ENCODE measurements around the gene ABCA13.

ABCA13 gene

GRCh38 chr7:48617993-48618392, 446.7 kb downstream of the ABCA13 start:
- Histone ChIP-seq H3K4me1 (ENCODE audit: control insufficient read depth, insufficient read depth, low read depth, low read length) (no peaks in the 10 kb centered on the region), H2BK15ac (ENCODE audit: low read depth, poor library complexity, severe bottlenecking) (no peak overlapping the region), H3K4ac (ENCODE audit: low read depth in 1 of 2, low read length in 2 of 2) (no peak overlapping the region), H3K4me2 (ENCODE audit: low read length, poor library complexity, severe bottlenecking) (no peak overlapping the region), H3K79me1 (replicated peaks; ENCODE audit: low read length, poor library complexity, severe bottlenecking) (no peaks in the 10 kb centered on the region), H3K27me3 (ENCODE audit: control insufficient read depth in 1 of 2, insufficient read depth in 1 of 2, low read length in 2 of 2) (no peaks in the 10 kb centered on the region), H2AK5ac (ENCODE audit: low read length, severe bottlenecking) (no peak overlapping the region), H4K91ac (ENCODE audit: low read length) (no peak overlapping the region), H3K23ac (ENCODE audit: low read length in 2 of 2) (no peak overlapping the region), H2BK5ac (ENCODE audit: low read depth, low read length, poor library complexity, severe bottlenecking) (no peak overlapping the region), H2AFZ (ENCODE audit: low read depth, low read length) (no peak overlapping the region), H4K8ac (ENCODE audit: low read length) (no peak overlapping the region), H3K18ac (ENCODE audit: low read depth in 1 of 2, low read length in 2 of 2) (no peak overlapping the region), H3K36me3 (ENCODE audit: control insufficient read depth in 1 of 2, insufficient read depth in 2 of 2, low read depth in 1 of 2, low read length in 2 of 2) (no peaks in the 10 kb centered on the region), H3K9ac (ENCODE audit: low read length) (no peak overlapping the region), H3K9me3 (ENCODE audit: control insufficient read depth, low read length) (no peaks in the 10 kb centered on the region), H2BK12ac (ENCODE audit: low read length in 2 of 2) (no peak overlapping the region), H3K4me3 (ENCODE audit: insufficient read depth in 1 of 2, low read depth in 1 of 2, low read length in 2 of 2) (no peak overlapping the region), H2BK120ac (ENCODE audit: low read depth, low read length) (no peak overlapping the region), H3K27ac (ENCODE audit: low read length, poor library complexity, severe bottlenecking) (no peak overlapping the region), H3K14ac (ENCODE audit: low read length in 2 of 2) (no peak overlapping the region)
- DNase-seq = no peak
- WGBS = 85% methylated on average over 2 of the region's 3 CpGs

GRCh38 chr7:48621076-48621475, 449.8 kb downstream of the ABCA13 start:
- Histone ChIP-seq H2BK15ac (ENCODE audit: low read depth, poor library complexity, severe bottlenecking) (no peak overlapping the region), H3K36me3 (ENCODE audit: control insufficient read depth in 1 of 2, insufficient read depth in 2 of 2, low read depth in 1 of 2, low read length in 2 of 2) (no peaks in the 10 kb centered on the region), H3K23ac (ENCODE audit: low read length in 2 of 2) (no peak overlapping the region), H3K4ac (ENCODE audit: low read depth in 1 of 2, low read length in 2 of 2) (no peak overlapping the region), H2BK12ac (ENCODE audit: low read length in 2 of 2) (no peak overlapping the region), H4K8ac (ENCODE audit: low read length) (no peak overlapping the region), H3K4me1 (ENCODE audit: control insufficient read depth, insufficient read depth, low read depth, low read length) (no peaks in the 10 kb centered on the region), H3K14ac (ENCODE audit: low read length in 2 of 2) (no peak overlapping the region), H3K27me3 (ENCODE audit: control insufficient read depth in 1 of 2, insufficient read depth in 1 of 2, low read length in 2 of 2) (no peaks in the 10 kb centered on the region), H3K18ac (ENCODE audit: low read depth in 1 of 2, low read length in 2 of 2) (no peak overlapping the region), H2BK120ac (ENCODE audit: low read depth, low read length) (no peak overlapping the region), H2AK5ac (ENCODE audit: low read length, severe bottlenecking) (no peak overlapping the region), H3K79me1 (replicated peaks; ENCODE audit: low read length, poor library complexity, severe bottlenecking) (no peaks in the 10 kb centered on the region), H3K4me2 (ENCODE audit: low read length, poor library complexity, severe bottlenecking) (no peak overlapping the region), H4K91ac (ENCODE audit: low read length) (no peak overlapping the region), H3K27ac (ENCODE audit: low read length, poor library complexity, severe bottlenecking) (no peak overlapping the region), H3K9me3 (ENCODE audit: control insufficient read depth, low read length) (no peaks in the 10 kb centered on the region), H2BK5ac (ENCODE audit: low read depth, low read length, poor library complexity, severe bottlenecking) (no peak overlapping the region), H3K4me3 (ENCODE audit: insufficient read depth in 1 of 2, low read depth in 1 of 2, low read length in 2 of 2) (no peak overlapping the region), H2AFZ (ENCODE audit: low read depth, low read length) (no peak overlapping the region), H3K9ac (ENCODE audit: low read length) (no peak overlapping the region)
- 62% methylated on average over 4 of the region's 4 CpGs for WGBS
- DNase-seq = no peak

GRCh38 chr7:48627164-48627563, 455.9 kb downstream of the ABCA13 start:
- Histone ChIP-seq H3K4me1 (ENCODE audit: control insufficient read depth, insufficient read depth, low read depth, low read length) (no peaks in the 10 kb centered on the region), H3K9me3 (ENCODE audit: control insufficient read depth, low read length) (no peaks in the 10 kb centered on the region), H2BK120ac (ENCODE audit: low read depth, low read length) (no peak overlapping the region), H4K91ac (ENCODE audit: low read length) (no peak overlapping the region), H3K27ac (ENCODE audit: low read length, poor library complexity, severe bottlenecking) (no peak overlapping the region), H2BK12ac (ENCODE audit: low read length in 2 of 2) (no peak overlapping the region), H2BK5ac (ENCODE audit: low read depth, low read length, poor library complexity, severe bottlenecking) (no peak overlapping the region), H3K9ac (ENCODE audit: low read length) (no peak overlapping the region), H2BK15ac (ENCODE audit: low read depth, poor library complexity, severe bottlenecking) (no peak overlapping the region), H3K79me1 (replicated peaks; ENCODE audit: low read length, poor library complexity, severe bottlenecking) (no peaks in the 10 kb centered on the region), H3K4me2 (ENCODE audit: low read length, poor library complexity, severe bottlenecking) (no peak overlapping the region), H3K18ac (ENCODE audit: low read depth in 1 of 2, low read length in 2 of 2) (no peak overlapping the region), H3K4ac (ENCODE audit: low read depth in 1 of 2, low read length in 2 of 2) (no peak overlapping the region), H4K8ac (ENCODE audit: low read length) (no peak overlapping the region), H2AFZ (ENCODE audit: low read depth, low read length) (no peak overlapping the region), H2AK5ac (ENCODE audit: low read length, severe bottlenecking) (no peak overlapping the region), H3K4me3 (ENCODE audit: insufficient read depth in 1 of 2, low read depth in 1 of 2, low read length in 2 of 2) (no peak overlapping the region), H3K36me3 (ENCODE audit: control insufficient read depth in 1 of 2, insufficient read depth in 2 of 2, low read depth in 1 of 2, low read length in 2 of 2) (no peaks in the 10 kb centered on the region), H3K23ac (ENCODE audit: low read length in 2 of 2) (no peak overlapping the region), H3K27me3 (ENCODE audit: control insufficient read depth in 1 of 2, insufficient read depth in 1 of 2, low read length in 2 of 2) (no peaks in the 10 kb centered on the region), H3K14ac (ENCODE audit: low read length in 2 of 2) (no peak overlapping the region)
- 74% methylated on average over 3 of the region's 4 CpGs for WGBS
- no peak for DNase-seq

GRCh38 chr7:48628793-48629349, 457.6 kb downstream of the ABCA13 start:
- Histone ChIP-seq H2AFZ (ENCODE audit: low read depth, low read length) (no peak overlapping the region), H3K4ac (ENCODE audit: low read depth in 1 of 2, low read length in 2 of 2) (no peak overlapping the region), H3K27ac (ENCODE audit: low read length, poor library complexity, severe bottlenecking) (no peak overlapping the region), H3K23ac (ENCODE audit: low read length in 2 of 2) (no peak overlapping the region), H3K14ac (ENCODE audit: low read length in 2 of 2) (no peak overlapping the region), H3K36me3 (ENCODE audit: control insufficient read depth in 1 of 2, insufficient read depth in 2 of 2, low read depth in 1 of 2, low read length in 2 of 2) (no peaks in the 10 kb centered on the region), H3K9me3 (ENCODE audit: control insufficient read depth, low read length) (no peaks in the 10 kb centered on the region), H3K79me1 (replicated peaks; ENCODE audit: low read length, poor library complexity, severe bottlenecking) (no peaks in the 10 kb centered on the region), H3K27me3 (ENCODE audit: control insufficient read depth in 1 of 2, insufficient read depth in 1 of 2, low read length in 2 of 2) (no peaks in the 10 kb centered on the region), H3K4me2 (ENCODE audit: low read length, poor library complexity, severe bottlenecking) (no peak overlapping the region), H3K4me3 (ENCODE audit: insufficient read depth in 1 of 2, low read depth in 1 of 2, low read length in 2 of 2) (no peak overlapping the region), H2AK5ac (ENCODE audit: low read length, severe bottlenecking) (no peak overlapping the region), H3K18ac (ENCODE audit: low read depth in 1 of 2, low read length in 2 of 2) (no peak overlapping the region), H3K9ac (ENCODE audit: low read length) (no peak overlapping the region), H4K8ac (ENCODE audit: low read length) (peak overlapping the region; percentile 30), H2BK15ac (ENCODE audit: low read depth, poor library complexity, severe bottlenecking) (no peak overlapping the region), H2BK5ac (ENCODE audit: low read depth, low read length, poor library complexity, severe bottlenecking) (no peak overlapping the region), H2BK120ac (ENCODE audit: low read depth, low read length) (no peak overlapping the region), H2BK12ac (ENCODE audit: low read length in 2 of 2) (no peak overlapping the region), H4K91ac (ENCODE audit: low read length) (no peak overlapping the region), H3K4me1 (ENCODE audit: control insufficient read depth, insufficient read depth, low read depth, low read length) (no peaks in the 10 kb centered on the region)
- WGBS = 61% methylated on average over 5 of the region's 5 CpGs
- no peak for DNase-seq
